BJ (cell line): ENCODE data around the gene CCDC68. TPM values are rescaled to one million over a fixed set of nuclear protein-coding genes. Genes with fewer than 3 reads are reported as not detected.

Experiments used
- CTCF ChIA-PET: fragments of 350-600 bp; formaldehyde crosslinking; extraction: SDS; loops from one replicate; lab custom pipeline; 2021; ENCODE audit warnings: antibody characterized with exemption, inconsistent platforms; lab: Yijun Ruan, JAX
- POLR2A ChIA-PET: fragments of 300-600 bp; sonication (Branson Sonifier 250); formaldehyde crosslinking; extraction: SDS; loops from one replicate; lab custom pipeline; 2021; ENCODE audit warnings: antibody characterized with exemption; lab: Charles Lee
- DNase-seq: peaks from one replicate; pipeline ENCODE4 v3.0.0-alpha.2; 2011; ENCODE audit warnings: low read depth
- H3K27me3 ChIP-seq: 2 replicates; pipeline ENCODE4 v1.6.0; 2011; ENCODE audit warnings: low read length; ENCODE audit not compliant: control insufficient read depth, insufficient read depth
- H3K36me3 ChIP-seq: 2 replicates; pipeline ENCODE4 v1.5.1; 2011; ENCODE audit warnings: low read length; ENCODE audit not compliant: control insufficient read depth, insufficient read depth
- H3K4me3 ChIP-seq: 2 replicates; pipeline ENCODE4 v1.5.1; 2011; ENCODE audit warnings: low read depth, mild to moderate bottlenecking, control low read depth, low read length
- CTCF ChIP-seq: IDR thresholded peaks from 2 replicates; pipeline ENCODE4 v1.5.1; 2011; ENCODE audit warnings: low read depth, mild to moderate bottlenecking, control low read depth, inconsistent platforms, low read length, moderate library complexity; ENCODE audit not compliant: insufficient read depth
- polyA plus RNA-seq: library from polyadenylated mRNA; depleted of rRNA; stranded (reverse); fragments of >200 nt; gene quantifications from 2 replicates; pipeline ENCODE4 v1.2.3, GENCODE V29; 2011

CCDC68 gene
- polyA plus RNA-seq, 1 experiment: 0.34 TPM

GRCh38 chr18:54956506-54956905, 2.8 kb downstream of the CCDC68 start:
- CTCF ChIA-PET: interaction anchor here (0.6 kb wide), 1 partner anchor 282 kb away, joined by 3 read pairs; no protein-coding TSS in a partner anchor
- TF ChIP-seq CTCF: no peak
- Histone ChIP-seq H3K36me3 (no peaks in the 10 kb centered on the region), H3K27me3 (0 out of 2 replicates have a peak, but pooled peaks cover 4% of the 10 kb centered on the region), H3K4me3 (no peak overlapping the region)
- POLR2A ChIA-PET: no interaction called here
- DNase-seq: no peak

- ChIA-PET CTCF (interaction anchor here (1.0 to 1.3 kb wide), 2 partner anchors 17 to 281 kb away, joined by 4 to 5 read pairs; no protein-coding TSS in a partner anchor), POLR2A (no interaction called here)
- H3K36me3 ChIP-seq: no peaks in the 10 kb centered on the region
- no peak for DNase-seq
- TF ChIP-seq CTCF: no peak
- peaks cover 2% of the 10 kb centered on the region for H3K27me3 ChIP-seq
- H3K4me3 ChIP-seq: no peak overlapping the region
These were observed 7.2 kb downstream of the CCDC68 start for GRCh38 chr18:54952026-54952425.

GRCh38 chr18:54950221-54950620, 9.0 kb downstream of the CCDC68 start:
- DNase-seq: no peak
- Histone ChIP-seq H3K27me3 (peaks cover 2% of the 10 kb centered on the region), H3K36me3 (no peaks in the 10 kb centered on the region), H3K4me3 (no peak overlapping the region)
- no peak for TF ChIP-seq CTCF
- POLR2A ChIA-PET: interaction anchor here (0.6 kb wide), 1 partner anchor 21 kb away, joined by 3 read pairs; no protein-coding TSS in a partner anchor
- CTCF ChIA-PET: interaction anchor here (1.0 to 1.2 kb wide), 2 partner anchors 176 to 271 kb away, joined by 3 read pairs; no protein-coding TSS in a partner anchor

- TF ChIP-seq CTCF: no peak
- H3K27me3 ChIP-seq: peaks cover 2% of the 10 kb centered on the region
- ChIA-PET CTCF (interaction anchor here (1.0 to 1.2 kb wide), 2 partner anchors 175 to 270 kb away, joined by 3 read pairs; no protein-coding TSS in a partner anchor), POLR2A (no interaction called here)
- DNase-seq: no peak
- H3K36me3 ChIP-seq: no peaks in the 10 kb centered on the region
- no peak overlapping the region for H3K4me3 ChIP-seq
These were observed 9.7 kb downstream of the CCDC68 start for GRCh38 chr18:54949588-54949987.

- Histone ChIP-seq H3K4me3 (no peak overlapping the region), H3K27me3 (peaks cover 2% of the 10 kb centered on the region), H3K36me3 (no peaks in the 10 kb centered on the region)
- no peak for DNase-seq
- ChIA-PET POLR2A (interaction anchor here (0.6 kb wide), 1 partner anchor 243 kb away, joined by 3 read pairs; no protein-coding TSS in a partner anchor), CTCF (no interaction called here)
- no peak for TF ChIP-seq CTCF
These were observed 10.9 kb downstream of the CCDC68 start for GRCh38 chr18:54948350-54948837.
